Fibroblast of upper back skin (primary cell): ENCODE data around the gene AK4.
"Not testable (repeated sequence)": the region's sequence is repeated elsewhere in the genome, so short reads cannot be mapped to it uniquely, and the experiment has no call there.

Source experiments
- DNase-seq: peaks from one replicate; pipeline ENCODE4 v3.0.0-alpha.2; 2013

AK4 gene

GRCh38 chr1:65148178-65148547, at the start of gene AK4:
Gene AK4 (plus strand): TSS chr1:65148203. CDS start chr1:65148408, 205 bp downstream.
- not testable (repeated sequence) for DNase-seq

GRCh38 chr1:65103807-65104206, 44.2 kb upstream of the AK4 start:
- no peak for DNase-seq

- peak; percentile 18 for DNase-seq
These were observed 43.0 kb upstream of the AK4 start for GRCh38 chr1:65104854-65105534.

- DNase-seq = peak; percentile 40
These were observed 42.4 kb upstream of the AK4 start for GRCh38 chr1:65105596-65105995.

GRCh38 chr1:65108025-65108642, 39.9 kb upstream of the AK4 start:
- no peak for DNase-seq

- DNase-seq = no peak
These were observed 38.5 kb upstream of the AK4 start for GRCh38 chr1:65109487-65109886.

GRCh38 chr1:65112811-65113210, 35.2 kb upstream of the AK4 start:
- DNase-seq = no peak

- no peak for DNase-seq
These were observed 34.7 kb upstream of the AK4 start for GRCh38 chr1:65113298-65113697.

GRCh38 chr1:65114322-65114721, 33.7 kb upstream of the AK4 start:
- DNase-seq = peak; percentile 23

- peak; percentile 53 for DNase-seq
These were observed 28.1 kb upstream of the AK4 start for GRCh38 chr1:65119951-65120350.

GRCh38 chr1:65129104-65129503, 18.9 kb upstream of the AK4 start:
- DNase-seq = not testable (repeated sequence)

- DNase-seq = no peak
These were observed 9.5 kb upstream of the AK4 start for GRCh38 chr1:65138524-65138923.

- not testable (repeated sequence) for DNase-seq
These were observed 8.2 kb upstream of the AK4 start for GRCh38 chr1:65139793-65140192.

- DNase-seq = peak; percentile 83
These were observed 6.6 kb upstream of the AK4 start for GRCh38 chr1:65141394-65141793.

- no peak for DNase-seq
These were observed 6.1 kb upstream of the AK4 start for GRCh38 chr1:65141918-65142317.

- not testable (repeated sequence) for DNase-seq
These were observed 4.8 kb upstream of the AK4 start for GRCh38 chr1:65143112-65143658.

GRCh38 chr1:65146908-65147423, 1.0 kb upstream of the AK4 start:
- DNase-seq = no peak

GRCh38 chr1:65147424-65148177, 402 bp upstream of the AK4 start:
- peak; percentile 34 for DNase-seq

- peak; percentile 58 for DNase-seq
These were observed 746 bp downstream of the AK4 start for GRCh38 chr1:65148548-65149350.

GRCh38 chr1:65149351-65150107, 1.5 kb downstream of the AK4 start:
- DNase-seq = peak; percentile 25

GRCh38 chr1:65150108-65150463, 2.1 kb downstream of the AK4 start:
- DNase-seq = no peak
